H1 (cell line): ENCODE results near the gene PUDP.

Experiments
- BCL11A ChIP-seq, 2 experiments: IDR thresholded peaks; one replicate each; pipeline ENCODE4 v1.6.1; 2011; ENCODE audit warnings: low read depth in 2 of 2, low read length in 2 of 2, mild to moderate bottlenecking in 2 of 2
- CBX8 ChIP-seq: fragments of 300-800, 300-1000 bp; sonication (generic); IDR thresholded peaks from 2 replicates; pipeline ENCODE4 v1.7.1; 2016; ENCODE audit warnings: low read depth, low read length, borderline replicate concordance
- EZH2 ChIP-seq: fragments of 200-600 bp; sonication (generic); IDR thresholded peaks from 2 replicates; pipeline ENCODE4 v1.7.1; 2012; ENCODE audit warnings: low read depth, mild to moderate bottlenecking, moderate library complexity, low read length, inconsistent platforms; ENCODE audit not compliant: severe bottlenecking
- JUN ChIP-seq: IDR thresholded peaks from 2 replicates; pipeline ENCODE4 v1.6.1; 2011; ENCODE audit warnings: low read depth, mild to moderate bottlenecking, improper control_type of control experiment, low read length
- MAFK ChIP-seq: IDR thresholded peaks from 2 replicates; pipeline ENCODE4 v1.6.1; 2012; ENCODE audit warnings: low read depth, mild to moderate bottlenecking, improper control_type of control experiment, low read length
- POLR2A ChIP-seq, 2 experiments: IDR thresholded peaks; 1 replicate in 1 of 2; 2 replicates in 1 of 2; pipeline ENCODE4 v1.6.1; 2011; ENCODE audit warnings: low read depth in 2 of 2, low read length in 2 of 2, mild to moderate bottlenecking in 2 of 2; ENCODE audit errors: control extremely low read depth in 1 of 2
- POLR2AphosphoS5 ChIP-seq: IDR thresholded peaks from 2 replicates; pipeline ENCODE4 v1.6.1; 2011; ENCODE audit warnings: low read depth, low read length
- RFX5 ChIP-seq: IDR thresholded peaks from 2 replicates; pipeline ENCODE4 v1.6.1; 2011; ENCODE audit warnings: low read depth, low read length, improper control_type of control experiment, borderline replicate concordance
- SP1 ChIP-seq: IDR thresholded peaks from 2 replicates; pipeline ENCODE4 v1.6.1; 2011; ENCODE audit warnings: low read depth, low read length
- TCF12 ChIP-seq: IDR thresholded peaks from 2 replicates; pipeline ENCODE4 v1.6.1; 2011; ENCODE audit warnings: low read depth, mild to moderate bottlenecking, low read length
- TF ChIP-seq, protein P1 (sequence below): IDR thresholded peaks from 2 replicates; pipeline ENCODE4 v1.6.1; 2011; ENCODE audit warnings: low read length, improper control_type of control experiment
- TF ChIP-seq, protein P2 (sequence below): fragments of 300-600 bp; sonication (generic); IDR thresholded peaks from 2 replicates; pipeline ENCODE4 v1.7.1; 2012; ENCODE audit warnings: low read length, moderate library complexity, mild to moderate bottlenecking, inconsistent platforms; ENCODE audit not compliant: insufficient replicate concordance
- TF ChIP-seq, protein P3 (sequence below), 3 experiments: IDR thresholded peaks; 1 replicate in 2 of 3; 2 replicates in 1 of 3; pipeline versions ENCODE4 v1.5.1 to v1.6.1; 2011; ENCODE audit warnings: low read length in 3 of 3, mild to moderate bottlenecking in 3 of 3, inconsistent platforms in 2 of 3, low read depth in 1 of 3, moderate library complexity in 1 of 3; ENCODE audit not compliant: insufficient read depth in 1 of 3; ENCODE audit errors: control extremely low read depth in 1 of 3

DNA sequence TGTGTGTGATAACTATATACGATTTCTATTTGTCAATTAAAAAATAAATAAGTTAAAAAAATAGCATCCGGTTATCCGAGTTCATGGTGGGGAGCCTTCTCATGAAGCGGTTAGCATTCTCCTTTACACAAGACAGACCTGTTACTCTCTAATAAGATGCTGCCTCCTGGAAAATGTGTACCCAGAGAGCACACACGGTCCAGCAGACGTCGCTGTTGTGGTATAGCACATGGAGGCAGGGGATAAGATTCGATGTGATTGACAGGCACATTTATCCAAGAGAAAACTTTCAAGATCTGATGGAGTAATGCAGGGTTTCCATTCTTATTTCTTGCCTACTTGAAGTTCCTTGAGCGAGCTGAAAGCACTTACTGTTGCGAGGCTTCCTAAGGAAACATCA lies 63.1 kb downstream of the PUDP start:
- TF ChIP-seq TCF12 (no peak), RFX5 (no peak), CBX8 (no peak), POLR2A (IDR thresholded peaks at IDR 0.05; ENCODE audit: control extremely low read depth in 1 of 2, low read depth in 2 of 2, low read length in 2 of 2) (no peak), EZH2 (no peak), BCL11A (IDR thresholded peaks at IDR 0.05; ENCODE audit: low read depth in 2 of 2, low read length in 2 of 2) (no peak), MAFK (no peak), JUN (no peak), SP1 (no peak), POLR2AphosphoS5 (no peak)
- TF ChIP-seq, protein P1, sequence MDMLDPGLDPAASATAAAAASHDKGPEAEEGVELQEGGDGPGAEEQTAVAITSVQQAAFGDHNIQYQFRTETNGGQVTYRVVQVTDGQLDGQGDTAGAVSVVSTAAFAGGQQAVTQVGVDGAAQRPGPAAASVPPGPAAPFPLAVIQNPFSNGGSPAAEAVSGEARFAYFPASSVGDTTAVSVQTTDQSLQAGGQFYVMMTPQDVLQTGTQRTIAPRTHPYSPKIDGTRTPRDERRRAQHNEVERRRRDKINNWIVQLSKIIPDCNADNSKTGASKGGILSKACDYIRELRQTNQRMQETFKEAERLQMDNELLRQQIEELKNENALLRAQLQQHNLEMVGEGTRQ: no peak
- TF ChIP-seq, protein P2, sequence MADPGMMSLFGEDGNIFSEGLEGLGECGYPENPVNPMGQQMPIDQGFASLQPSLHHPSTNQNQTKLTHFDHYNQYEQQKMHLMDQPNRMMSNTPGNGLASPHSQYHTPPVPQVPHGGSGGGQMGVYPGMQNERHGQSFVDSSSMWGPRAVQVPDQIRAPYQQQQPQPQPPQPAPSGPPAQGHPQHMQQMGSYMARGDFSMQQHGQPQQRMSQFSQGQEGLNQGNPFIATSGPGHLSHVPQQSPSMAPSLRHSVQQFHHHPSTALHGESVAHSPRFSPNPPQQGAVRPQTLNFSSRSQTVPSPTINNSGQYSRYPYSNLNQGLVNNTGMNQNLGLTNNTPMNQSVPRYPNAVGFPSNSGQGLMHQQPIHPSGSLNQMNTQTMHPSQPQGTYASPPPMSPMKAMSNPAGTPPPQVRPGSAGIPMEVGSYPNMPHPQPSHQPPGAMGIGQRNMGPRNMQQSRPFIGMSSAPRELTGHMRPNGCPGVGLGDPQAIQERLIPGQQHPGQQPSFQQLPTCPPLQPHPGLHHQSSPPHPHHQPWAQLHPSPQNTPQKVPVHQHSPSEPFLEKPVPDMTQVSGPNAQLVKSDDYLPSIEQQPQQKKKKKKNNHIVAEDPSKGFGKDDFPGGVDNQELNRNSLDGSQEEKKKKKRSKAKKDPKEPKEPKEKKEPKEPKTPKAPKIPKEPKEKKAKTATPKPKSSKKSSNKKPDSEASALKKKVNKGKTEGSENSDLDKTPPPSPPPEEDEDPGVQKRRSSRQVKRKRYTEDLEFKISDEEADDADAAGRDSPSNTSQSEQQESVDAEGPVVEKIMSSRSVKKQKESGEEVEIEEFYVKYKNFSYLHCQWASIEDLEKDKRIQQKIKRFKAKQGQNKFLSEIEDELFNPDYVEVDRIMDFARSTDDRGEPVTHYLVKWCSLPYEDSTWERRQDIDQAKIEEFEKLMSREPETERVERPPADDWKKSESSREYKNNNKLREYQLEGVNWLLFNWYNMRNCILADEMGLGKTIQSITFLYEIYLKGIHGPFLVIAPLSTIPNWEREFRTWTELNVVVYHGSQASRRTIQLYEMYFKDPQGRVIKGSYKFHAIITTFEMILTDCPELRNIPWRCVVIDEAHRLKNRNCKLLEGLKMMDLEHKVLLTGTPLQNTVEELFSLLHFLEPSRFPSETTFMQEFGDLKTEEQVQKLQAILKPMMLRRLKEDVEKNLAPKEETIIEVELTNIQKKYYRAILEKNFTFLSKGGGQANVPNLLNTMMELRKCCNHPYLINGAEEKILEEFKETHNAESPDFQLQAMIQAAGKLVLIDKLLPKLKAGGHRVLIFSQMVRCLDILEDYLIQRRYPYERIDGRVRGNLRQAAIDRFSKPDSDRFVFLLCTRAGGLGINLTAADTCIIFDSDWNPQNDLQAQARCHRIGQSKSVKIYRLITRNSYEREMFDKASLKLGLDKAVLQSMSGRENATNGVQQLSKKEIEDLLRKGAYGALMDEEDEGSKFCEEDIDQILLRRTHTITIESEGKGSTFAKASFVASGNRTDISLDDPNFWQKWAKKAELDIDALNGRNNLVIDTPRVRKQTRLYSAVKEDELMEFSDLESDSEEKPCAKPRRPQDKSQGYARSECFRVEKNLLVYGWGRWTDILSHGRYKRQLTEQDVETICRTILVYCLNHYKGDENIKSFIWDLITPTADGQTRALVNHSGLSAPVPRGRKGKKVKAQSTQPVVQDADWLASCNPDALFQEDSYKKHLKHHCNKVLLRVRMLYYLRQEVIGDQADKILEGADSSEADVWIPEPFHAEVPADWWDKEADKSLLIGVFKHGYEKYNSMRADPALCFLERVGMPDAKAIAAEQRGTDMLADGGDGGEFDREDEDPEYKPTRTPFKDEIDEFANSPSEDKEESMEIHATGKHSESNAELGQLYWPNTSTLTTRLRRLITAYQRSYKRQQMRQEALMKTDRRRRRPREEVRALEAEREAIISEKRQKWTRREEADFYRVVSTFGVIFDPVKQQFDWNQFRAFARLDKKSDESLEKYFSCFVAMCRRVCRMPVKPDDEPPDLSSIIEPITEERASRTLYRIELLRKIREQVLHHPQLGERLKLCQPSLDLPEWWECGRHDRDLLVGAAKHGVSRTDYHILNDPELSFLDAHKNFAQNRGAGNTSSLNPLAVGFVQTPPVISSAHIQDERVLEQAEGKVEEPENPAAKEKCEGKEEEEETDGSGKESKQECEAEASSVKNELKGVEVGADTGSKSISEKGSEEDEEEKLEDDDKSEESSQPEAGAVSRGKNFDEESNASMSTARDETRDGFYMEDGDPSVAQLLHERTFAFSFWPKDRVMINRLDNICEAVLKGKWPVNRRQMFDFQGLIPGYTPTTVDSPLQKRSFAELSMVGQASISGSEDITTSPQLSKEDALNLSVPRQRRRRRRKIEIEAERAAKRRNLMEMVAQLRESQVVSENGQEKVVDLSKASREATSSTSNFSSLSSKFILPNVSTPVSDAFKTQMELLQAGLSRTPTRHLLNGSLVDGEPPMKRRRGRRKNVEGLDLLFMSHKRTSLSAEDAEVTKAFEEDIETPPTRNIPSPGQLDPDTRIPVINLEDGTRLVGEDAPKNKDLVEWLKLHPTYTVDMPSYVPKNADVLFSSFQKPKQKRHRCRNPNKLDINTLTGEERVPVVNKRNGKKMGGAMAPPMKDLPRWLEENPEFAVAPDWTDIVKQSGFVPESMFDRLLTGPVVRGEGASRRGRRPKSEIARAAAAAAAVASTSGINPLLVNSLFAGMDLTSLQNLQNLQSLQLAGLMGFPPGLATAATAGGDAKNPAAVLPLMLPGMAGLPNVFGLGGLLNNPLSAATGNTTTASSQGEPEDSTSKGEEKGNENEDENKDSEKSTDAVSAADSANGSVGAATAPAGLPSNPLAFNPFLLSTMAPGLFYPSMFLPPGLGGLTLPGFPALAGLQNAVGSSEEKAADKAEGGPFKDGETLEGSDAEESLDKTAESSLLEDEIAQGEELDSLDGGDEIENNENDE: no peak
- TF ChIP-seq, protein P3, sequence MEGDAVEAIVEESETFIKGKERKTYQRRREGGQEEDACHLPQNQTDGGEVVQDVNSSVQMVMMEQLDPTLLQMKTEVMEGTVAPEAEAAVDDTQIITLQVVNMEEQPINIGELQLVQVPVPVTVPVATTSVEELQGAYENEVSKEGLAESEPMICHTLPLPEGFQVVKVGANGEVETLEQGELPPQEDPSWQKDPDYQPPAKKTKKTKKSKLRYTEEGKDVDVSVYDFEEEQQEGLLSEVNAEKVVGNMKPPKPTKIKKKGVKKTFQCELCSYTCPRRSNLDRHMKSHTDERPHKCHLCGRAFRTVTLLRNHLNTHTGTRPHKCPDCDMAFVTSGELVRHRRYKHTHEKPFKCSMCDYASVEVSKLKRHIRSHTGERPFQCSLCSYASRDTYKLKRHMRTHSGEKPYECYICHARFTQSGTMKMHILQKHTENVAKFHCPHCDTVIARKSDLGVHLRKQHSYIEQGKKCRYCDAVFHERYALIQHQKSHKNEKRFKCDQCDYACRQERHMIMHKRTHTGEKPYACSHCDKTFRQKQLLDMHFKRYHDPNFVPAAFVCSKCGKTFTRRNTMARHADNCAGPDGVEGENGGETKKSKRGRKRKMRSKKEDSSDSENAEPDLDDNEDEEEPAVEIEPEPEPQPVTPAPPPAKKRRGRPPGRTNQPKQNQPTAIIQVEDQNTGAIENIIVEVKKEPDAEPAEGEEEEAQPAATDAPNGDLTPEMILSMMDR (IDR thresholded peaks at IDR 0.05; ENCODE audit: control extremely low read depth in 1 of 3, insufficient read depth in 1 of 3, low read depth in 1 of 3, low read length in 3 of 3): no peak
